Heart right ventricle (tissue), 16 donors: ENCODE results near the gene CLDN22. TPM values are rescaled to one million over a fixed set of nuclear protein-coding genes. Genes with fewer than 3 reads are reported as not detected.

ENCODE experiments used
- ATAC-seq, 8 donors: fragments of 200-7000 bp; cut with Tn5 transposase; one replicate each; pipeline ENCODE4 v1.9.1; 2020; ENCODE audit warnings: mild to moderate bottlenecking in 8 of 8, moderate library complexity in 8 of 8, moderate number of reproducible peaks in 1 of 8
- DNase-seq, 2 donors: peaks; one replicate each; pipeline ENCODE4 v3.0.0-alpha.2; 2020
- H3K27ac ChIP-seq, 10 donors: fragments of 200-600 bp; sonication (generic) in 2 of 10; one replicate each; pipeline versions ENCODE4 v1.5.0 to v1.8.0; 2020 to 2022; ENCODE audit warnings: mild to moderate bottlenecking in 3 of 10
- H3K27me3 ChIP-seq, 7 donors: fragments of 200-600 bp; one replicate each; pipeline ENCODE4 v1.8.0; 2021 to 2022; ENCODE audit warnings: mild to moderate bottlenecking in 2 of 7
- H3K36me3 ChIP-seq, 9 donors: fragments of 200-600 bp; sonication (generic) in 1 of 9; one replicate each; pipeline versions ENCODE4 v1.5.0 to v1.8.0; 2020 to 2022; ENCODE audit warnings: mild to moderate bottlenecking in 2 of 9
- H3K4me1 ChIP-seq, 9 donors: fragments of 200-600 bp; sonication (generic) in 1 of 9; one replicate each; pipeline versions ENCODE4 v1.5.0 to v1.8.0; 2020 to 2022; ENCODE audit warnings: mild to moderate bottlenecking in 4 of 9
- H3K4me3 ChIP-seq, 10 donors: fragments of 200-600 bp; sonication (generic) in 2 of 10; one replicate each; pipeline versions ENCODE4 v1.5.0 to v1.8.0; 2020 to 2022; ENCODE audit warnings: mild to moderate bottlenecking in 7 of 10, moderate library complexity in 2 of 10
- H3K9me3 ChIP-seq, 11 donors: fragments of 200-600 bp in 10 of 11; sonication (generic) in 2 of 11; one replicate each; pipeline versions ENCODE4 v1.5.0 to v1.8.0; 2013 to 2022; ENCODE audit warnings: mild to moderate bottlenecking in 2 of 11, control low read depth in 1 of 11, moderate library complexity in 1 of 11
- WGBS, 2 donors: extraction: QIAGEN DNeasy Blood & Tissue Kit; methylation state at CpG; one replicate each; pipeline ENCODE4 v1.1.7; 2013; ENCODE audit warnings: inconsistent platforms in 1 of 2; 5-methylcytosine and 5-hydroxymethylcytosine counted together
- intact Hi-C, 10 donors: fragments of 100-400 bp; cut with DNase I; formaldehyde crosslinking; loops; one replicate each; pipeline versions ENCODE4 v1.11.1 to v1.14.2; 2022
- polyA plus RNA-seq, 2 donors: library from polyadenylated mRNA; stranded (reverse); fragments of 200-250 nt; gene quantifications; one replicate each; pipeline ENCODE4 v1.2.3, GENCODE V29; 2013
- total RNA-seq, 10 donors: library from RNA; stranded (reverse); fragmentation: NEBNext Ultra II Directional in 3 of 10; extraction: Animal tissue kit (Norgen Biotek cat#: 25700) in 3 of 10; gene quantifications; one replicate each; pipeline versions ENCODE4 v1.2.1 to v1.2.4, GENCODE V29; 2021 to 2023
- TF ChIP-seq, protein P1 (sequence below), 9 donors: fragments of 200-600 bp; sonication (generic) in 2 of 9; IDR thresholded peaks; one replicate each; pipeline versions ENCODE4 v1.5.0 to v1.8.0; 2021 to 2022; ENCODE audit warnings: antibody characterized with exemption in 9 of 9, mild to moderate bottlenecking in 5 of 9, moderate library complexity in 1 of 9
- donor health status: Arrhythmogenic right ventricular cardiomyopathy.
- donor health status: ischemic (EF 13 %, LVEDD 7.1; RV severe dilation, severe dysfunction).
- donor health status: healthy with polysubstance abuse.
- donor health status: DM: no; HTN: yes; CAD: no.
- donor health status: DM: no; HTN: no; CAD: no.
- donor health status: ischemic (EF 25% LVEDD 6.9; RV normal size, moderate dysfunction).
- donor health status: ischemic (EF 25% LVEDD 5.7; RV mildly dilated, moderate dysfunction).
- donor health status: healthy.
- donor health status: DM: yes; HTN: yes; CAD: no.
- donor health status: Ischemic cardiomyopathy.
- donor health status: ischemic (EF 35%, LVEDD 5.7; RV mildly dilated, moderate dysfunction).
- donor health status: nonischemic (EF 11% LVEDD 7.7; RV severe dilation, severe dysfunction).
- donor health status: DM: yes; HTN: yes; CAD: no.
- donor health status: PGD.
- donor health status: ischemic (EF 29% LVEDD 5.4; RV normal size, mild dysfunction).
- donor health status: nonischemic (EF 23%, LVEDD 6.1; RV moderate dilation, normal function).

CLDN22 gene
- total and polyA plus RNA-seq, 12 donors = not detected

DNA sequence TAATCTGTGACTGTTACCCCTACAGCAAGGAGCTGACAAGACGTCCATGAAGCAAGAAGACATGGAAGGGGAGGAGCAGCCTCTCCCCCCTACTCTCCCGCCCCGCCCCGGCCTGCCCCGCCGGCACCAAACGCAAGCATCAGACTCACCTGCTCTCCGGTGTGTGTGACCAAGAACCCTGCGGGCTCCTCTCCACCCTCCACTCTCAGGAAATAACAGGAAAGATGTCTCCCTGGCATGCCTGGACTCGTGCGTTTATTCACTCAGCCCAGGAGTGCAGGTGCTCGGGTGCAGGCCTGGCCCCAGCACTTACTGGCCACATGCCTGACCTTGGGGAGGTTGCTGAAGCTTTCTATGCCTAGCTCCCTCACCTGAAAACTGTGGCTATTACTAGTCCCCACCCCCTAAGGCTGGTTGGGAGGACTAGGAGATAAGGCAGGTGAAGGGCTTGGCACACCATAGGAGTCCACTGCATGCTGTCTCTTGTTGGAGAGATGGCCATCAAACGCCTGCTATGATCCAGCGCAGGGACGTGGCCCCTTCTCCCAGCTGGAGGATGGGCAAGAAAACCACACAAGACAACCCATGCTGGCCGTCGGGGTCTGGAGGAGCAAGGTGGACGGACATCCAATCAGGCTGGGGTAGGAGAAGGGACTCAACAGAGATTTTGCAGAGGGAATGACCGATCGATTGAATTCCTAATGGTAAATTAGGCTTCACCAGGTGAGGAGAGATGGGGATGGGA lies 37.0 kb upstream of the CLDN22 start:
- Histone ChIP-seq H3K4me1 (no peaks in the 10 kb centered on the region), H3K9me3 (peaks cover 0 to 5% (median 0%) of the 10 kb centered on the region in 11 donors), H3K27me3 (peaks cover 0 to 6% (median 0%) of the 10 kb centered on the region in 7 donors), H3K4me3 (no peak overlapping the region), H3K36me3 (no peaks in the 10 kb centered on the region), H3K27ac (no peak overlapping the region)
- DNase-seq (no peak), ATAC-seq (no peak)
- 88% methylated on average over 20 of the region's 20 CpGs for WGBS, 2 donors
- intact Hi-C loops = no loop called here
- TF ChIP-seq, protein P1, sequence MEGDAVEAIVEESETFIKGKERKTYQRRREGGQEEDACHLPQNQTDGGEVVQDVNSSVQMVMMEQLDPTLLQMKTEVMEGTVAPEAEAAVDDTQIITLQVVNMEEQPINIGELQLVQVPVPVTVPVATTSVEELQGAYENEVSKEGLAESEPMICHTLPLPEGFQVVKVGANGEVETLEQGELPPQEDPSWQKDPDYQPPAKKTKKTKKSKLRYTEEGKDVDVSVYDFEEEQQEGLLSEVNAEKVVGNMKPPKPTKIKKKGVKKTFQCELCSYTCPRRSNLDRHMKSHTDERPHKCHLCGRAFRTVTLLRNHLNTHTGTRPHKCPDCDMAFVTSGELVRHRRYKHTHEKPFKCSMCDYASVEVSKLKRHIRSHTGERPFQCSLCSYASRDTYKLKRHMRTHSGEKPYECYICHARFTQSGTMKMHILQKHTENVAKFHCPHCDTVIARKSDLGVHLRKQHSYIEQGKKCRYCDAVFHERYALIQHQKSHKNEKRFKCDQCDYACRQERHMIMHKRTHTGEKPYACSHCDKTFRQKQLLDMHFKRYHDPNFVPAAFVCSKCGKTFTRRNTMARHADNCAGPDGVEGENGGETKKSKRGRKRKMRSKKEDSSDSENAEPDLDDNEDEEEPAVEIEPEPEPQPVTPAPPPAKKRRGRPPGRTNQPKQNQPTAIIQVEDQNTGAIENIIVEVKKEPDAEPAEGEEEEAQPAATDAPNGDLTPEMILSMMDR (IDR thresholded peaks at IDR 0.05) = no peak

DNA sequence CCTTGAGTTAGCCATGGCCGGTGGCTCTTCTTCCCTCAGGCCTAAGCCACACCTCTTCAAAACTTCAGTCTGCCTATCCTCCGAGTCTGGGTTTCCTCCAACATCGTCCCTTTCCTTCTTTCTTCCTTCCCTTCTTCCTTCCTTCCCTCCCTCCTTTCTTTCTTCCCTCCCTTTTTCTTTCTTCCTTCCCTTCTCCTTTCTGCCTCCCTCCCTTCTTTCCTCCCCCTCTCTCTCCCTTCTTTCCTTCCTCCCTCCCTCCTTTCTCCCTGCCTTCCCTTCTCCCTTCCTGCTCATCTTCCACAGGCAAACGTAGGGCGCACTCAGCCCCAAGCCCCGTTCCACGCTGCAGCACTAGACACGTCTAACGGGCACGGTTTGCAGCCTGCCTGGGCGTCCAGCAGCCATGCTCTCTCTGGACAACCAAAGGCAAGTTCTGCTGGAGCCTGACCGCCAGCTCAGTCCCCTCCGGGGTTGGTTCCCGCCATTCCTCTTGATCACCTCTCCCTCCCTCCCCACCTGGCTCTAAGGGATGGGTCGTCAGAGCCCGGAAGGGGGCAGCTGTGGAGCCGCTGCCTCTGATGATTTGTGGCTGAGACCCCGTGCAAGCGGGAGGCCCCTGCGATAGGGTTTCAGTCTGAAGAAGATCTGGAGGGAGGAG lies 36.2 kb upstream of the CLDN22 start:
- H3K9me3 ChIP-seq = peaks cover 0 to 2% (median 0%) of the 10 kb centered on the region in 11 donors
- no peak for DNase-seq

DNA sequence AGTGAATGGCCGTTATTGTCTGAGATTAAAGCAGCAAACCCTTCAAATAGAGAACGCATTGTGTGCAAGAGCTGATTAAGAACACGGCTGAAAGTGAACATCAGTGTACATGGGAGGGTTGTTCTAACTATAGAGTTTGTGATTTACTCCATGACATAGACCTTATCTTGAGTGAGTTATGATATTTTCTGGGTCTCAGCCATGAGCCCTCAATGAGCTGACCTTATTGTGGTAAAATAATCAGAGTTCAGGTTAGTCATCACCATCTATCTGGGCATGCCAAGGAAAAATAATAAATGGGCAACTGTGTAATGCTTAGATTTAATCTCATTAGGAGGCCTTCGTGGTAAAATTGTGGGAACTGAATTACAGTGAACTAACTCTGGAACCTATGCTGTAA lies 35.3 kb upstream of the CLDN22 start:
- WGBS, 2 donors = 49 to 55% methylated on average over 4 of the region's 4 CpGs
- Histone ChIP-seq H3K4me3 (no peak overlapping the region), H3K4me1 (no peaks in the 10 kb centered on the region), H3K9me3 (no peaks in the 10 kb centered on the region), H3K36me3 (no peaks in the 10 kb centered on the region), H3K27me3 (peaks cover 0 to 15% (median 0%) of the 10 kb centered on the region in 7 donors), H3K27ac (no peak overlapping the region)
- ATAC-seq = no peak
- no peak for DNase-seq
- intact Hi-C loops = no loop called here
- TF ChIP-seq, protein P1 (IDR thresholded peaks at IDR 0.05) = no peak

More for the DNA sequence above, 36.2 kb upstream of the CLDN22 start:
- no peaks in the 10 kb centered on the region for H3K4me1 ChIP-seq
- H3K27me3 ChIP-seq = peaks cover 0 to 14% (median 0%) of the 10 kb centered on the region in 7 donors
- TF ChIP-seq, protein P1 (IDR thresholded peaks at IDR 0.05) = no peak
- H3K36me3 ChIP-seq = no peaks in the 10 kb centered on the region
- no peak overlapping the region for H3K4me3 ChIP-seq
- H3K27ac ChIP-seq = no peak overlapping the region
- 86 to 88% methylated on average over 20 of the region's 20 CpGs for WGBS, 2 donors
- intact Hi-C loops = no loop called here
- ATAC-seq = no peak

DNA sequence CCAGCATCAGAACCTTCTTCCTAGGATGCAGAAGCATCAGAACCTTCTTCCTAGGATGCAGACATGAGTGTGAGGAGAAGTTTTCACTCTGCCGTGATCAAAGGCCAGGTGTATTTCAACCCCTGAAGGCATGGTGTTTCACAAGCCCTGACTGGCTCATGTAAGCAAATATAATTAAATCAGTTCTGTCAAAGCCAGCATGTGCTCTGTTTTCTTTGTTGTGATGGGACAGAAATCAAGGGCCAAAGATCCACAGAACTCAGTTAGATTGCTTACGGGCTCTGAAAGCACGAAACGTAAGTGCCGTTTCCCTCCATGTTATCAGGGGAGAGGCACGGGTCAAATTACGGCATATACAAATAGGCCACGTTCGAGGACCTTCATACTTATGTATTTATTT lies 34.1 kb upstream of the CLDN22 start:
- no peak overlapping the region for H3K4me3 ChIP-seq
- 66 to 72% methylated on average over 9 of the region's 9 CpGs for WGBS, 2 donors
- H3K27me3 ChIP-seq = peaks cover 0 to 15% (median 0%) of the 10 kb centered on the region in 7 donors
- H3K9me3 ChIP-seq = no peaks in the 10 kb centered on the region
- H3K27ac ChIP-seq = no peak overlapping the region
- H3K4me1 ChIP-seq = peaks cover 0 to 6% (median 0%) of the 10 kb centered on the region in 9 donors
- no peak for DNase-seq
- no peak for ATAC-seq
- TF ChIP-seq, protein P1 (IDR thresholded peaks at IDR 0.05) = no peak
- no peaks in the 10 kb centered on the region for H3K36me3 ChIP-seq
- intact Hi-C loops = no loop called here
